Keratinocyte (primary cell): ENCODE data around the gene UROS. TPM values are rescaled to one million over a fixed set of nuclear protein-coding genes. Genes with fewer than 3 reads are reported as not detected.

Experiments used
- DNase-seq: peaks from one replicate; pipeline ENCODE4 v3.0.0-alpha.2; 2011; ENCODE audit warnings: low read depth, missing footprints, low spot score
- FAIRE-seq: peaks from 2 replicates; lab custom pipeline; 2011; peaks lifted over from hg19 to GRCh38; lab: Jason Lieb, UNC
- H2AFZ ChIP-seq: 2 replicates; pipeline ENCODE4 v1.6.0; 2012; ENCODE audit warnings: low read length, control low read depth, inconsistent platforms; ENCODE audit not compliant: control insufficient read depth
- H3K27ac ChIP-seq: 2 replicates; pipeline ENCODE4 v1.5.1; 2011; ENCODE audit warnings: low read length; ENCODE audit not compliant: control insufficient read depth, insufficient read depth
- H3K27me3 ChIP-seq: 3 replicates; pipeline ENCODE4 v1.6.0; 2011; ENCODE audit warnings: low read length; ENCODE audit not compliant: control insufficient read depth, insufficient read depth; ENCODE audit errors: extremely low read depth
- H3K36me3 ChIP-seq, 2 experiments: 2 replicates in 1 of 2; 3 replicates in 1 of 2; pipeline ENCODE4 v1.5.1; 2011; ENCODE audit warnings: low read length in 2 of 2, mild to moderate bottlenecking in 1 of 2; ENCODE audit not compliant: control insufficient read depth in 2 of 2, insufficient read depth in 2 of 2; ENCODE audit errors: extremely low read depth in 1 of 2
- H3K4me1 ChIP-seq: 3 replicates; pipeline ENCODE4 v1.5.1; 2011; ENCODE audit warnings: low read length; ENCODE audit not compliant: control insufficient read depth, insufficient read depth; ENCODE audit errors: extremely low read depth
- H3K4me2 ChIP-seq: 3 replicates; pipeline ENCODE4 v1.6.0; 2011; ENCODE audit warnings: low read depth, low read length; ENCODE audit not compliant: control insufficient read depth, insufficient read depth; ENCODE audit errors: extremely low read depth
- H3K4me3 ChIP-seq, 3 experiments: fragments of 200-600 bp in 1 of 3; sonication (generic) in 1 of 3; 2 replicates in 2 of 3; 3 replicates in 1 of 3; pipeline ENCODE4 v1.5.1; 2011 to 2016; ENCODE audit warnings: low read length in 3 of 3, mild to moderate bottlenecking in 3 of 3, control low read depth in 2 of 3, inconsistent platforms in 1 of 3, low read depth in 1 of 3, mixed read lengths in 1 of 3, mixed run types in 1 of 3, moderate library complexity in 1 of 3; ENCODE audit not compliant: control insufficient read depth in 2 of 3, insufficient read depth in 2 of 3; ENCODE audit errors: extremely low read depth in 1 of 3
- H3K79me2 ChIP-seq: 2 replicates; pipeline ENCODE4 v1.6.0; 2012; ENCODE audit warnings: low read length; ENCODE audit not compliant: control insufficient read depth, insufficient read depth
- H3K9ac ChIP-seq: 3 replicates; pipeline ENCODE4 v1.6.0; 2011; ENCODE audit warnings: low read length; ENCODE audit not compliant: control insufficient read depth, insufficient read depth; ENCODE audit errors: extremely low read depth
- H3K9me1 ChIP-seq: 3 replicates; pipeline ENCODE4 v1.6.0; 2011; ENCODE audit warnings: low read length; ENCODE audit not compliant: control insufficient read depth, insufficient read depth; ENCODE audit errors: extremely low read depth
- H3K9me3 ChIP-seq: 2 replicates; pipeline ENCODE4 v1.5.1; 2012; ENCODE audit warnings: low read depth, low read length; ENCODE audit not compliant: control insufficient read depth
- H4K20me1 ChIP-seq: 3 replicates; pipeline ENCODE4 v1.6.0; 2011; ENCODE audit warnings: low read length; ENCODE audit not compliant: control insufficient read depth, insufficient read depth; ENCODE audit errors: extremely low read depth
- CTCF ChIP-seq, 3 experiments: IDR thresholded peaks in 1 of 3; conservative IDR thresholded peaks in 1 of 3; optimal IDR thresholded peaks in 1 of 3; 2 replicates in 2 of 3; 3 replicates in 1 of 3; pipeline versions ENCODE3 to v1.5.1; 2011; ENCODE audit warnings: low read length in 3 of 3, mild to moderate bottlenecking in 3 of 3, moderate library complexity in 2 of 3, control low read depth in 1 of 3, inconsistent platforms in 1 of 3; ENCODE audit not compliant: insufficient read depth in 2 of 3; ENCODE audit errors: extremely low read depth in 1 of 3
- EZH2 ChIP-seq: IDR thresholded peaks from one replicate; pipeline ENCODE4 v1.6.1; 2012; ENCODE audit warnings: inconsistent platforms, mild to moderate bottlenecking, low read length, moderate library complexity
- dilution Hi-C: fragments of 300-500 bp; cut with MboI; formaldehyde crosslinking; loops from one replicate; pipeline ENCODE4 v1.7.0; 2020; ENCODE audit warnings: low sequenced_read_pairs; ENCODE audit not compliant: extremely low pct_ligation_motif_present
- polyA plus RNA-seq, 5 experiments: library from polyadenylated mRNA; depleted of rRNA in 3 of 5; stranded (reverse) in 3 of 5; stranded (forward) in 1 of 5; unstranded in 1 of 5; fragments of >200 nt; gene quantifications; 1 replicate in 1 of 5; 2 replicates in 3 of 5; 3 replicates in 1 of 5; pipeline versions ENCODE4 v1.2.1 to v1.2.3, GENCODE V29; 2011 to 2012; ENCODE audit warnings: missing spikeins in 2 of 5, low read depth in 1 of 5, low replicate concordance in 1 of 5

The UROS gene
- polyA plus RNA-seq, 1 donor (not counting 4 experiments of a cell fraction or from before 2014, with no cell fraction given) = 46.7 TPM

- H3K27me3 ChIP-seq = no peaks in the 10 kb centered on the region
- no peak overlapping the region for H3K27ac ChIP-seq
- no peak for FAIRE-seq
Observed at GRCh38 chr10:125865120-125865519, 42.1 kb upstream of the UROS start.

GRCh38 chr10:125859128-125859817, 36.2 kb upstream of the UROS start:
- dilution Hi-C loops = no loop called here
- no peak for TF ChIP-seq EZH2
- no peak for TF ChIP-seq CTCF (optimal IDR thresholded peaks at IDR 0.05 in 1 of 3, IDR thresholded peaks at IDR 0.05 in 1 of 3, conservative IDR thresholded peaks at IDR 0.05 in 1 of 3; ENCODE audit: extremely low read depth in 1 of 3, insufficient read depth in 2 of 3, low read length in 3 of 3)
- H3K36me3 ChIP-seq = peaks cover 7 to 20% of the 10 kb centered on the region in 2 experiments

More at GRCh38 chr10:125865120-125865519, 42.1 kb upstream of the UROS start:
- H3K79me2 ChIP-seq = no peaks in the 10 kb centered on the region
- no peaks in the 10 kb centered on the region for H3K9me1 ChIP-seq
- TF ChIP-seq EZH2 = no peak
- no peak for TF ChIP-seq CTCF (optimal IDR thresholded peaks at IDR 0.05 in 1 of 3, IDR thresholded peaks at IDR 0.05 in 1 of 3, conservative IDR thresholded peaks at IDR 0.05 in 1 of 3; ENCODE audit: extremely low read depth in 1 of 3, insufficient read depth in 2 of 3, low read length in 3 of 3)
- H3K4me1 ChIP-seq = peaks cover 18% of the 10 kb centered on the region
- no peak overlapping the region for H3K9ac ChIP-seq
- no peaks in the 10 kb centered on the region for H3K9me3 ChIP-seq
- dilution Hi-C loops = no loop called here
- H3K4me2 ChIP-seq = no peak overlapping the region
- H2AFZ ChIP-seq = no peak overlapping the region
- H3K4me3 ChIP-seq = no peak overlapping the region
- H3K36me3 ChIP-seq = peaks cover 16 to 17% of the 10 kb centered on the region in 2 experiments
- DNase-seq = no peak
- no peaks in the 10 kb centered on the region for H4K20me1 ChIP-seq

More at GRCh38 chr10:125859128-125859817, 36.2 kb upstream of the UROS start:
- no peak overlapping the region for H3K4me3 ChIP-seq
- no peaks in the 10 kb centered on the region for H3K4me1 ChIP-seq
- H3K4me2 ChIP-seq = no peak overlapping the region
- no peak overlapping the region for H3K27ac ChIP-seq
- FAIRE-seq = no peak
- no peaks in the 10 kb centered on the region for H3K9me1 ChIP-seq
- no peak for DNase-seq
- H3K9me3 ChIP-seq = no peaks in the 10 kb centered on the region
- H4K20me1 ChIP-seq = no peaks in the 10 kb centered on the region
- H2AFZ ChIP-seq = no peak overlapping the region
- H3K79me2 ChIP-seq = no peaks in the 10 kb centered on the region
- no peak overlapping the region for H3K9ac ChIP-seq
- H3K27me3 ChIP-seq = no peaks in the 10 kb centered on the region
